Dedifferentiated amniotic fluid mesenchymal stem cell (primary cell): ENCODE results near the gene DHX32.
"Not testable (repeated sequence)": the region's sequence is repeated elsewhere in the genome, so short reads cannot be mapped to it uniquely, and the experiment has no call there.

ENCODE experiments used
- DNase-seq: peaks from one replicate; pipeline ENCODE4 v3.0.0-alpha.2; 2016; ENCODE audit errors: extremely low spot score

The DHX32 gene, protein sequence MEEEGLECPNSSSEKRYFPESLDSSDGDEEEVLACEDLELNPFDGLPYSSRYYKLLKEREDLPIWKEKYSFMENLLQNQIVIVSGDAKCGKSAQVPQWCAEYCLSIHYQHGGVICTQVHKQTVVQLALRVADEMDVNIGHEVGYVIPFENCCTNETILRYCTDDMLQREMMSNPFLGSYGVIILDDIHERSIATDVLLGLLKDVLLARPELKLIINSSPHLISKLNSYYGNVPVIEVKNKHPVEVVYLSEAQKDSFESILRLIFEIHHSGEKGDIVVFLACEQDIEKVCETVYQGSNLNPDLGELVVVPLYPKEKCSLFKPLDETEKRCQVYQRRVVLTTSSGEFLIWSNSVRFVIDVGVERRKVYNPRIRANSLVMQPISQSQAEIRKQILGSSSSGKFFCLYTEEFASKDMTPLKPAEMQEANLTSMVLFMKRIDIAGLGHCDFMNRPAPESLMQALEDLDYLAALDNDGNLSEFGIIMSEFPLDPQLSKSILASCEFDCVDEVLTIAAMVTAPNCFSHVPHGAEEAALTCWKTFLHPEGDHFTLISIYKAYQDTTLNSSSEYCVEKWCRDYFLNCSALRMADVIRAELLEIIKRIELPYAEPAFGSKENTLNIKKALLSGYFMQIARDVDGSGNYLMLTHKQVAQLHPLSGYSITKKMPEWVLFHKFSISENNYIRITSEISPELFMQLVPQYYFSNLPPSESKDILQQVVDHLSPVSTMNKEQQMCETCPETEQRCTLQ

DNA sequence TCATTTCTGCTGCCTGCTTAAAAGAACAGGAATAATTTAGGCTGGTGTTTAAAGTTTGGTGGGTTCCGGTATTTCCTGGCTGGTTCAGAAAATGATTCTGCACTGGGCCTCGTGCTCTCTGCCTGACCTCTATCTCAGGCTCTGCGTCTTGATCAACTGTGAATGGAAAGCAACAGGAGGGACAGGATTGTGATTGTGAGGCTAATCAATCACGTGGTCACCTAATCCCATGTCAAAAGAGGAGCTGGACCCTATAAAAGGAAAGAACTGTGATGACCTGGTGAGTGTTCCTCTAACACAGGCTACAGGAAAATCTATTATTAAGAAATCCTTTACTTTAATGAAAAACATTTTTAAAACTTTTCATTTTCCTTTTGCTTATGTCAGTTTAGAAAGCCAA lies at the start of gene DHX32:
Gene DHX32, minus strand, starts transcription at position 101 of the 400 bp plus-strand sequence. CDS start 468 bp downstream, outside the sequence.
- DNase-seq: no peak

DNA sequence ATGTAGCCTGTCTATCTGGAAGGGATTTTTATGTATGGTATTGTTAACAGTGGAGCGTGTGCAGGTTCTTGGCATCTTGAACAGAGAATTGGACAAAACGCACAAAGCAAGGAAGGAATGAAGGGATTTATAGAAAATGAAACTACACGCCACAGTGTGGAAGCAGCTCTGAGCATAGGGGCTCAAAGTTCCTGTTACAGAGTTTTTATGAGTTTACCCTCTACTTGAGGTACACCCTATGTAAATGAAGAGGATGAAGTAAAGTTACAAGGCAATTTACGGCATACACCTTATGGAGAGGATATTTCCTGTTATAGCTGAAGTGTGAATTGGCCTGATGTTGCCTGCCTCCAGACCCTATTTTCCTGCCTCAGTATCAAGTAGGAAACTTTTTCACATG lies 48.5 kb upstream of the DHX32 start:
- DNase-seq: no peak

DNA sequence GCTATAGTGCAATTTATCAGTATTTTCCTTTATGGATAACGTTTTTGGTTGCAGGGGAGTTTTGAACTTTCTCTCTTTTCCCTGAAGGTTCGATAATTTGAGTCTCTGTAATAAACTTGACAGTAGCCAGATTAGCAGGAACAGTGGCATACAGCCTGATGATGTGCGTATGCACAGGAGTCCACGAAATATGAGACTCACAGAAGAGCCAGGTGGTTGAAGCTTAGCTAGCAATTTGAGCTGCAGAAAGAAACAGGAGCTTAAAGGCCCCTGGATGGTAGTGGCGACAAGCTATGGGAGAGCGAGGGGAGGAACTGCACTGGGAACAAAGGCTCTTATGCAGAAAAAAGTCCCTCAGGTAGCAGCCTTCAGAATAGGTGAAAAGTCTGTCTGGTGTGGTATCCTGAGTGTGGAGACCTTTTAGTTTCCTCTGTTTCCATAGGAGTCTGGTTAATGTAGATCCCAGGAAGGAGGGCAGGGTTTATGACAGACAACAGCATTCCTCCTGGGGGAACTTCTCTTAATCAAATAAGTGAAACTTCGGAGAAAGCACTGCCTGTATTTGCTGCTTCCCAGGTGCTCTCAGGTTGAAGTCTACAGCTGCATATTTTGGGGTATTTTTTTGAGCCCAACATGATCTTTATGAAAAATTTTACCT lies 48.0 kb upstream of the DHX32 start:
- DNase-seq: no peak

DNA sequence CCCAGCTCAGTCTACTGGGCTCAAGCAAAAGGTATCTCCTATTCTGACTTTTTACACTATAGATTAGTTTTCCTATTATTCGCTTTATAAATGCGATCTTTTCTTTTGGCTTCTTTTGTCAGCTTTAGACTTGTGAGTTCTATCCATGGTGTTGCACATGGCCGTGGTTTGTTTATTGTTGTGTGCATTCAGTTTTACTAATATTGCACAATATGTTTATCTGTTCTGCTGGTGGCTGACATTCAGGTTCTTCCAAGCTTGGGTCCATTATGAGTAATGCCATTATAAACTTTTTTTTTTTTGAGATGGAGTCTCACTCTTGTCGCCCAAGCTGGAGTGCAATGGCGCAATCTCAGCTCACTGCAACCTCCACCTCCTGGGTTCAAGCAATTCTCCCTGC lies 46.2 kb upstream of the DHX32 start:
- DNase-seq: not testable (repeated sequence)

DNA sequence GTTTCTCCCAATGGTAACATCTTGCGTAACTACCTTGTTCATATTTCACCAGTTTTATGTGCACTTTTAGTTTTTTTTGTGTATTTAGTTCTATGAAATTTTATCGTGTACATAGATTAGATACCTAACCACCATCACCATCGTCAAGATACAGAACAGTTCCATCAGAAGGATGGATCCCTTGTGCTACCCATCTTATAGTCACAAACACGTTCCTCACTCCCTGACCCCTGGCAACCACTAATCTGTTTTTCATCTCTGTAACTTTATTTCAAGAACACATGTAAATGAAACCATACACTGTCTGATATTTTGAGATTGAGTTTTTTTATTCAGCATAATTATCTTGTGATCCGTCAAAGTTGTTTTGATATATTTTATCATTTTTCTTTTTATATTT lies 45.2 kb upstream of the DHX32 start:
- DNase-seq: no peak

DNA sequence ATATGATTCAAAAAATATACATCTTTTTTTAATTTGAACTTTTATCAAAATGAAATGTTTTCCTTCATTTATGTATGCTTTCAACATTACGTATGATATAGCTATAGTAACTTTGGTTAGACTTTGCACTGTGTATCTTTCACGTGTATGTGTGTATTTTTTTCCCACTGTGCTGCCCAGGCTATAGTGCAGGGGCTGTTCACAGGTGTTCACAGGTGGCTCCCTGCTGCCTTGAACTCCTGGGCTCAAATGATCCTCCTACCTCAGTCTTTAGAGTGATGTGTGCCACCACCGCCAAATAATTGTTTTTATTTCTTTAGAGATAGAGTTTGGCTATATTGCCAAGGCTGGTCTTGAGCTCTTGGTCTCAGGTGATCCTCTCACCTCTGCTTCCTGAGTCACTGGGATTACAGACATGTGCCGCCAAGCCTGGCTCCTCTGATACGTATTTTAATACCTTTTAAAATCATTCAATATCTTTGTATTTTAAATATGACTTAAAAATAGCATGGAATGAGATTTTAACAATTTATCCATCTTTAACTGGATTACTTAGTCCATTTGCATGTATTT lies 44.3 kb upstream of the DHX32 start:
- DNase-seq: no peak

DNA sequence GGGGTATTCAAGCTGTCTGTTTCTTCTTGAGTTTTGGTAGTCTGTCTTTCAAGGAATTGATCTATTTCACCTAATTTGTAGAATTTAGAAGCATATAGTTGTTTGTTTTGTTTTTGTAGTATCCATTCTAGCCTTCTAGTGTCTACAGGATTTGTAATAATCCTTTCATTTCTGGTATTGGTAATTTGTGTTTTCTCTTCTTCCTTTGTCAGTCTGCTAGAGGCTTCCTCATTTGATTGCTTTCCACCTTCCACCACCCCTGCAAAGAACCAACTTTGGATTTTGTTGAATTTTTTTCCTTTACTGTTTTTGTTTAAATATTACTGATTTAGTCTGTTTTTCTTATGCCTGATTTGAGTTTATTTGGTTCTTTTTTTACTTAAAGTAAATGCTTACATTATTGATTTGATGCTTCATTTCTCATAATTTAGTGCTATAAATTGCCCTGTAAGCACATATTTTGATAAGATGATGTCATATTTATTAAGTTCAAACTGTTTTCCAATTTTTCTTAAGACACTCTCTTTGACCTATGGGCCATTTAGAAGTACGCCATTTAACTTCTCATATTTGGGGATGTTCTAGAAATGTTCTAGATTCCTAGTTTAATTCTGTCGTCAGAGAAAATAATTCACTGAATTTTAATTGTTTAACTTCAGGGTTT lies 40.7 kb upstream of the DHX32 start:
- DNase-seq: not testable (repeated sequence)

DNA sequence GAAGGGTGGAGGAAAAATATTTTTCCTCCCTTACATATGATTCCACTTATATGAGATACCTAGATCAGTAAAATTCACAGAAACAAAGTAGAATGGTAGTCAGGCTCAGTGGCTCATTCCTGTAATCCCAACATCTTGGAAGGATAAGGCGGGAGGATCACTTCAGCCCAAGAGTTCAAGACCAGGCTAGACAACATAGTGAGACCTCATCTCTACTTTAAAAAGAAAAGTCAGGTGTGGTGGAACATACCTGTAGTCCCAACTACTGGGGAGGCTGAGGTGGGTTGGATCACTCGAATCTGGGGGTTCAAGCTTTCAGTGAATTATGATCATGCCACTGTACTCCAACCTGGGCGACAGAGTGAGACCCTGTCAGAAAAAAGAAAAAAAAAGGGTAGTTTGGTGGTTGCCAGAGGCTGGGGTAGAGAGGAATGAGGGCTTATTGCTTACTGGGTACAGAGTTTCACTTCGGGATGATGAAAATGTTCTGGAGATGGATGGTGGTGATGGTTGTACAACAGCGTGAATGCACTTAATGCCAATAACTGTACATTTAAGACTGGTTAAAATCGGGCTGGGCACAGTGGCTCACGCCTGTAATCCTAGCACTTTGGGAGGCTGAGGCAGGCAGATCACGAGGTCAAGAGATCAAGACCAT lies 36.7 kb upstream of the DHX32 start:
- not testable (repeated sequence) for DNase-seq

DNA sequence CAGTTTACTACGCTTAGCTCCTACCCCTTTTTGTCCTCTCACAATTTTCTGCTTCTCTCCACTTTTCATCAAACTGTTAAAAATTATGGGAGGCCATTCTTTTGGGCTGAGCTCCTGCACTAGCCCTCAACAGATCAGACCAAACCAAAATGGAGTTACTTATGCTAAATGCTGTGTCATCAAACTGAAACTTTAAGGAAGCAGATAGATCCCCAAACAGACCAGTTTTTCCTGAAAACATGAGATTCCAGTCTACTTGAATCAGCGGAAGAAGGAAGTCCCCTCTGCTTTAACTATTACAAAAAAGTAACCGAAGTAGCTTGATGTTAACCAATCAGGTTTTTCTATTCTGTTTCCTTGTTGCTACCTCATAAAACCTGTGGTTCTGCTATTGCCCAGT lies 35.9 kb upstream of the DHX32 start:
- no peak for DNase-seq

DNA sequence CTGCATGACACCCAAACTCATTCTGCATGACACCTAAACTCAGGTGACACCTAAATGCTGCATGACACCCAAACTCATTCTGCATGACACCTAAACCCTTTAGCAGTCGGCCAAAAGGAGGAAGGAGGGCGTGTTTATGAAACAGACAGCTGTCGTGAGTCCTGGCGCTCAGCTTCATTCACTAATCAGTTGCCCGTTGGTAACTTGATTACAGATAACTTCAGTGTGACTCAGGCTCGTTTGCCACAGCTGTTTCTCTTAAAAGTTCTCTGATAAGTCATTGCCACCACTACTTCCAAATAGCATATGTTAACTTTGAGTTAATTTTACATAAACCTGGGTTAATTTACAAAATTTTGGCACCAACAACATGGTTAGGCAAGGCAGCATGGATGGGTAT lies 32.2 kb upstream of the DHX32 start:
- not testable (repeated sequence) for DNase-seq

DNA sequence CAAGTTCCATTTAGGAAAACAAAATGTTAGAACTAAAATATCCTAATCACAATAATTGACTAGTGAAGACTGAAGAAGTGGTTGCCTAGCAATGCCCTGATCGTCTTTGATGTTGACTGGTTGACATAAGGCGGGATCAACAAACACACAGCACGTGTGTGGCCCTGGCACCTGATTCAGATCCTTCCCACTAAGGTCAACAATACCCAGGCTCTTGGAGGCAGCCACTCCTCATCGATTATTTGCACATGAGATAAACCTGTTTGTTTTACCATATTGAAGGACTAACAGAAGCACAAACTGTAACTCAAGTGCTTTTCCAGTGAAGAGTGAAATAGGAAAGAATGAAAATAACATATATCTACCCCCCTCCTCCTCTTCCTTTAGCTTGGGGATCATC lies 30.9 kb upstream of the DHX32 start:
- no peak for DNase-seq

DNA sequence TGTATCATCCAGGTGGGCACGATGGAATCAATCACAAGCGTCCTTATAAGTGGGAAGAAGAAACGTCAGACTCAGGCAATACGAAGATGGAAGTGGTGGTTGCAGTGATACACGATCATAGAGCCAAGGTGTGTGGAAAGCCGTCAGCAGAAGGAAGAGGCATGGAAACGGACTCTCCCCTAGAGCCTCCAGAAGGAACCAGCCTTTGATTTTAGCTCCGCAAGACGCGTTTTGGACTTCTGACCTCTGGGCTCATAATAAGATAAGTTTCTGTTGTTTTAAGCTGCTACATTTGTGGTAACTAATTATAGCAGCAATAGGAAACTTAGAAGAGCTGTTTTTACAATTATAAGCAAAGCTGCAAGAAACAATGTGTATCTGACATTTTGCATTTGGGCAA lies 30.1 kb upstream of the DHX32 start:
- no peak for DNase-seq

DNA sequence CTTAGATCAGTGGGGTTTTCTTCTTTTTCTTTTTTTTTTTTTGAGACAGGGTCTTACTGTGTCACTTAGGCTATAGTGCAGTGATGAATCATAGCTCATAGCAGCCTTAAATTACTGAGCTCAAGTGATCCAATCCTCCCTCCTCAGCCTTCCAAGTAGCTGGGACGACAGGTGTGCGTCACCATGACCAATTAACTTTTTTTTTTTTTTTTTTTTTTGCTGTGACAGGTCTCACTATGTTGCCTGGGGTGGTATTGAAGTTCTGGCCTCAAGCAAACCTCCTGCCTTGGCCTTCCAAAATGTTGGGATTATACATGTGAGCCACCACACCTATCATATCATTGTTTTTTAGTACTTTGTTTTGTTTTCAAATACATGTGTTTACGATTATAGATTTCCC lies 28.4 kb upstream of the DHX32 start:
- not testable (repeated sequence) for DNase-seq

DNA sequence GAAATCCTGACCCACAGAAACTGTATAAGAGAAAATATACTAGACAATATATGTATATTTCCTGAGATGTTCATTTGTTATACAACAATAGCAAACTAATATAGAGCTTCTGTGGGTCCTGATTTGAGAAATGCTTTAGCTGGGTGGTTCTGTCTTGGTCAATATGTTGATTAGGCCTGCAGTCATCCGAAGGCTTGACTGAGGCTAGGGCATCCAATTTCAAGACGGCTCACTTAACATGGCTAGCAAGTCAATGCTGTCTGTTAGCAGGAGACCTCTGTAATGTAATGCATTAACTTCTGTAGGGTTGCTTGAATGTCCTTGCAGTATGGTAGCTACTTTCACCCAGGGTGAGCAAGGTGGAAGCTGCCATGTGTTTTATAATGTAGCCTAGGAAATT lies 27.7 kb upstream of the DHX32 start:
- DNase-seq: not testable (repeated sequence)

DNA sequence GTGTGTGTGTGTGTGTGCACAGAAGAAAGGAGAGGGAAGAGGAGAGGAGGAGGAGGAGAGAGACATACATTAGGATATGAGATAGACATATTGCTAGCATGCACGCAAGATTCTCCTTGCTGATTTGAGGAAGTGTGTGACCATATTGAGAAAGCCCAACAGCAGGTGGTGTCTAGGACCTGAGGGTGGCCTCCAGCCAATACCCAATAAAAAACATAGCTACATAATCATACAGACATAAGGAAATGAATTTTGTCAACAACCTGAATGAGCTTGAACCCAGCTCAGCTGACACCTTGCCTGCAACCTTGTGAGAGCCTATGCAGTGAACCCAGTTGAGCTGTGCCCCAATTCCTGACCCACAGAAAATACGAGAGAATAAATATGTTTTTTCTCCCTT lies 26.5 kb upstream of the DHX32 start:
- DNase-seq: not testable (repeated sequence)

DNA sequence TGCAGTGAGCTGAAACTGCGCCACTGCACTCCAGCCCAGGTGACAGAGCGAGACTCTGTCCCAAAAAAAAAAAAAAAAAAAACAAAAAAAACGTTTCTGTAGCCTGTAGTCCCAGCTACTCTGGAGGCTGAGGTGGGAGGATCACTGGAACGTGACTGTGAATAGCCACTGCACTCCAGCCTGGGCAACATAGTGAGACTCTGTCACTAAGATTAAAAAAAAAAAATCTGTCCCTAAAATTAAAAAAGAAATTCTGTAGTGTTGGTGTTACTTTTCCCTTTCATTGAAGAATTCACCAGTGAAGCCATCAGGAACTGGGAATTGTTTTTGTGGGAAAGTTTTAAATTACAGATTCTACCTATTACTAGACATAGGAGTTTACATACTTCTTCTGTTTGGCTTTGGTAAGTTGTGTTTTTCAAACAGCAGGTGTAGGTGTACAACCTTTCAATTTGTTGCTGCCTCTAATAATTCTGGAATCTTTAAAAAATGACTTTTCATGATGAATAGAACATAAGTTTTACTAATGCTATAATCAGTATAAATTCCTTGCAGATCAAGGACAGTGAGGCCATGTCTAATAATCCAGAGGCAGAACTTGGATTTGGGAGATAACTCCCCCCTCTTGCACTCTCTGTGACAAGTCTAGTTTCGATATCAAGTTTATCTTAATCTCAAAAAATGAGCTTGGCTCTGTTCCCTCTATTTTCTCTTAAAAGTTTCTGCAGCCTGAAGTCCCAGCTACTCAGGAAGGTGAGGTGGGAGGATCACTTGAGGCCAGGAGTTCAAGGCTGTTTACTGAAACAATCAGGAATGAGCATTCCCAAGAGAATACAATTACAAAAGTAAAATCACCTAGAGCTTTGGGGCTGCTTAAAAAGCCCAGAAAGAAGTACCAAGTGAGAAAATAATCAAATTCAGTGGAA lies 24.2 kb upstream of the DHX32 start:
- not testable (repeated sequence) for DNase-seq

DNA sequence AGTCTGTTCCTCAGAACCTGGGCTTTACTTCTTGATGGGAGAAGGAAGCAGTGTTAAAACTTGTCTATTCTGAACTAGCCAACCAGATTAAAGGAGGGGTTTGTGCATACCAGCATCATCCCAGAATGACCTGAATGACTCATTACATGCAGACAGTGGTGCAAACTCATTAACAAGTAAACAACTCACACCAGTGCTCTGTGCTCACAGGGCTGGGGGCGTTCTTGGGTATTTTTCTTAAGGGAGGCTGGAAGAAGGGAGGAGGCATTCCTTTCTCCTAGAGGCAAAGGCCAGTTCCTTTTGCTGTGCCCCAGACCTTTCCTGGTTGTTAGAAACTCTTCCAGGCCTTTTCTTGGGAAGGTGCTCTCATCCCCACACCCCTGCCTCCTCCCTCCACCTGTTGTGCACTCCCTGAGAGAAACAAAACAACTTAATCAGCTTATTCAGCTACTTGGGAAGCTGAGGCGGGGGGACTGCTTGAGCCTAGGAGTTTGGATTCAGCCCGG lies 22.1 kb upstream of the DHX32 start:
- not testable (repeated sequence) for DNase-seq

DNA sequence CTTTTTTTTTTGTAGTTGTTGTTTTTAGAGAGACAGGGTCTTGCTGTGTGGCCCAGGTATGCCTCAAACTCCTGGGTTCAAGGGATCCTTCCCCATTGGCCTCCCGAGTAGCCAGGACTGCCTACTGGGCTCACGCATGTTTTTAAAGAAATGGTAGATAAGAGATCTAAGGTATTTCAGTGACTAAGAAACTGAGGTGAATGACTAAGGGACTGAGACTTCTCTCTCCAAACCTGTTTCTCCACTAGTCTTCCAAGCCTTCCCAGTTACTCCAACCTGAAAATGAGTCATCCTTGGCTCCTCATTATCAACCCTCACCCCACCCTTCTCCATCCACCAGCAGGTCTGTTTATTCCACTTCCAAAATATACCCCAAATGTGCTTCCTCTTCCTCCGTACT lies 19.9 kb upstream of the DHX32 start:
- not testable (repeated sequence) for DNase-seq

DNA sequence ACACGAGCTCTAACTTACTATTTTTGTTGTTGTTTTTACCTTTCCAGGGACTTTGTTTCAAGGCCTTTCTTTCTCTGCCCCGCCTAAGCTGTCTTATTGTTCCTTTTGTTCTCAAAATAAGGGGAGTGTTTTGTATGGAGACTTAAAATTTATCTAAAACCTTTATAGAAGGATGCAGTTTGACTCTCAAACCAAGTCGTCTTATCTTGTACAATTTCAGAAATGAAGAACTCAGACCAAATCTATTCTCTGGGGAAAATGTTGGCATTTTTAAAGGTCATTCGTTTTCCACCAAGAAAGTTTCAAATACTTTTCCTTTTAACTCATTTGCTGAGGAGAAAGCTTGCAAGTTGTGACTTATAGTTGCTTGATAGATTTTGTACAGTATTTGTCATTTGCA lies 16.2 kb upstream of the DHX32 start:
- DNase-seq: not testable (repeated sequence)
